GM12801 (cell line): ENCODE results near the gene NUDT16.

Experiments
- CTCF ChIP-seq: IDR thresholded peaks from one replicate; pipeline ENCODE4 v1.5.1; 2011; ENCODE audit warnings: control low read depth; ENCODE audit not compliant: insufficient read length; ENCODE audit errors: extremely low read depth

NUDT16 gene

DNA sequence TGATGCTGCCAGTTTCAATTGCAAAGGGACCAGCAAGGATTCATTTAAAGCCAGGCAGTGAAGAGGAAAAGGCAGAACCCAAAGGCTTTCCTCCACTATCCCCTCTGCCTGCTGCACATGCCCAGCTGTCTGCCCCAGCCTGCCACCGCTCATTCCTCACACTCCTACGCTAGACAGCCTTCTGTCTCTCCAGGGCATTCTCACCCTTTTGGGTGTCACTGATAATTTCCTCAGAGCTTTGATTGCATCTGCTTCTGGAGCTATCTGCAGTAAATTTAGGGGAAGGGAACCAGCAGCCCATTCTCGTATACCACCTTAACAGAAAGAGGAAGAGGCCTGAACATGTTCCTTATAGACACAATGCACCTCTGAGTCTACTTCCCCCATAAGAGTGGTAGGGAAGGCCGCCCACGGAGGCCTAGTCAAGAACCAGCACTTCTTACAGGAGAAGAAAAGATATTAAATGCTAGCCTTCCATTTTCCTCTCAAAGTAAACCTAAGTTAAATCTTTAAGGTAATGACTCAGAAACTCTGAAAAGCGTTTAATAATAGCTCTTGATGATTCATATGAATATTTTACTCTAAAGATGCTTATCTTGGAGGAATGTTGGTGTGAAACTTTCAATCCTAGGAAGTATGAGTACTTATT is 20.9 kb downstream of the NUDT16 start:
- TF ChIP-seq CTCF: no peak

DNA sequence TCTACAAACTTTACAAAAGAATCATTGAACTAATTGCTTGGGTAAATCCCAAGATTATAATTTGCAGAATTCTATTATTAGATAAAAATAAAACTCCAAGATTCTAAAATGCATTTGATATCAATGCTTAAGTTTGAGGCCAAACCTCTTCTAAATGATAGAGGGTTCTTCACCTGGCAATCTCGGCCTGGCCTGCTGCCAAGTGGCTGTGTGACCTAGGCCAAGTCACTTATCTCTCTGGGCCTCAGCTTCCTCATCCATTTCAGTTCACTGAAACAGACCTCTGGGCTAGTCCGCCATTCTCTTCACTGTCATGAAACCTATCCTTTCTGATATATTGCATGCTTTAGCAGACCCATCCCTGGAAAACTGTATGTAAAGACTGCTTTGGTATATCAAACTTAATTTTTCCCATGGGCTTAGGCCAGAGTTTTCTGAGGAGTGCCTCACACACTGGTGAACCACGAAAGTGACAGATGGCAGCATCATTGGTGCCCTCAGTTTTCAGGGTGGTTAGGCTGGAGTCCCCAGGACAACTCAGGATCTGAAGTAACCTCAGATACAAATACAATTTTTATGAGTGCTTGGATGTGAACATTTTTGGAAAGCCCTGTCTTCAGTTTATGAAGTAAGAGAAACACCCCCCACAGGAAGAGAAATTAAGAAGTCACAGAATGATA is 21.8 kb downstream of the NUDT16 start:
- no peak for TF ChIP-seq CTCF

GRCh38 chr3:131405411-131405810 is 23.8 kb downstream of the NUDT16 start:
- no peak for TF ChIP-seq CTCF

DNA sequence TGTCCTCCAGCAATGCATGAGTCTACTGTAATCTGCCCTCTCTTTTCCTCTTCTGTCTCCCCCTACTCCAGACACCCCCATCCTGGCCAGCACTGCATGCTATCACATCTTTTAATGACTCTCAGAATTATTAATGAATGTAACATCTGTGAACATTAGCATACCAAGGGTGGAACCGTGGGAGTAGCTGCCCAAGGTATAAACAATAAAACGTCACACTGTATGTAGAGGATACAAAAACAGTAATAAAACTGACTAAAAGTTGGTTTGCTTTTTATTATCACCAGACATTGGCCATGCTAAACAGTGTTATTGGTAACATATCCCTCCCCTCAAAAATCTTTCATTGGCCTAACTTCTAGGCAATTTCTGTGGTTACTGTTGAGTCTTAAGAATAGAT is 24.7 kb downstream of the NUDT16 start:
- TF ChIP-seq CTCF: no peak

DNA sequence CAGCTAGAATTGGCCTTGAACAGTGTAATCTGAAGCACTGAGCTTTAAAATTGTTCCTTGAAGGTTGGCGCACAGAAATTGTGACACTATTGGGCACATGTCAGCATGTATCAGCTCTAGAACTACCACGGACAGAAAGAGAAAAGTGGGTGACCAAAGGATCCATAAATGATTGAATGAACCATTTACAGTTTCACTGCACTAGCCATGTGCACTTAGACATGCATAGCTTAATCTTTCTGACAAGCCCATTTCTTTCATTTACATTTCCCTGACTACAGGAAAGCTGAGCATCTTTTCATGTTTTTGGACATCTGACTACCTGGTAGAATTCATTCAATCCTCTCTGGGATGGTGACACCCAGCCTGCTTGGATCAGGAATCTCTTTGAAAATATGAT is 36.2 kb downstream of the NUDT16 start:
- no peak for TF ChIP-seq CTCF

GRCh38 chr3:131421301-131421700 is 39.7 kb downstream of the NUDT16 start:
- TF ChIP-seq CTCF: no peak

GRCh38 chr3:131421957-131422498 is 40.5 kb downstream of the NUDT16 start:
- no peak for TF ChIP-seq CTCF
